Subcutaneous adipose tissue (tissue), 4 donors: Measurements from ENCODE around the gene GPC3. TPM values are rescaled to one million over a fixed set of nuclear protein-coding genes. Genes with fewer than 3 reads are reported as not detected.

Source experiments
- CTCF ChIP-seq: fragments of 450-650 bp; IDR thresholded peaks from one replicate; pipeline ENCODE4 v1.5.1; 2016; ENCODE audit warnings: low read depth, mild to moderate bottlenecking, control low read depth, antibody characterized with exemption, moderate library complexity
- total RNA-seq, 4 donors: library from RNA; depleted of rRNA; stranded (reverse); fragments of >200 nt; gene quantifications; one replicate each; pipeline ENCODE4 v1.1.0, GENCODE V29; 2016

GPC3 gene
- total RNA-seq, 4 donors from 2014 or later, result 61.8 to 142 (median 84.5) TPM

DNA sequence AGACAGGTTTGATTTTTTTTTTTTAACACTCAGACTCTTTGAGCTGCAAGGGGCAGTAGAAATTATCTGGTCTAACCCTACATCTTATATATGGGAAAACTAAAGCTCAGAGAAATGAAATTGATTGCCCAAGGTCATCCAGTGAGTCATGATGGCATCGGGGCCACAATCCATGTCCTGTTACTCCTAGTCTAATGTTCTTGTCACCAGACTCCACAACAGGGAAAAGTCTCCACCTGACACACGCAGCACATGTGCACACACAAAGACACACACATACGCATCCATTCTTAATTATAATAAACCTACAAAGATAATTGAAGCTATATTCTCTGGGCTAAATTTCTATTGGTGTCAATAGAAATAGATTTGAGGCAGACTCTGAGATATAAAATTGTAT lies 48.4 kb downstream of the GPC3 start:
- no peak for TF ChIP-seq CTCF

DNA sequence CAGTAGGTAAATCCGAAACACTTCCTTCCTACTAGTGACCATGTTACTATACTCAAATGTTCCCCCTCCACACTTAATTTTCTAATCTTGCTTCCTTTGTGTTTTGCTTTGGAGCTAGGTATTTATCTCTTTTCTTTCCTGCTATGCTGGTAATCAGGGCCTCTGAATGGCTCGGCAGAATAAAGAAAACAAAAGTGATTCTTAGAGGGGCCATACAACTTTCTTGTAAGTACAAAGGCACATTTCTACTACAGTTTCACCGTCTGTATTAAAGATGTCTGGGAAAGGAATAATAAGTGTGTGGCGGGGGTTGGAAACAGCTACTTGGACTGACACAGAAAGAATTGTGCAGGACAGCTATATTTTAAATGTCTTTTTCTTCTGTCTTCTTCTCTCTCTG lies 50.3 kb downstream of the GPC3 start:
- no peak for TF ChIP-seq CTCF

- no peak for TF ChIP-seq CTCF
Measured at GRCh38 chrX:133933316-133933715, 52.1 kb downstream of the GPC3 start.

DNA sequence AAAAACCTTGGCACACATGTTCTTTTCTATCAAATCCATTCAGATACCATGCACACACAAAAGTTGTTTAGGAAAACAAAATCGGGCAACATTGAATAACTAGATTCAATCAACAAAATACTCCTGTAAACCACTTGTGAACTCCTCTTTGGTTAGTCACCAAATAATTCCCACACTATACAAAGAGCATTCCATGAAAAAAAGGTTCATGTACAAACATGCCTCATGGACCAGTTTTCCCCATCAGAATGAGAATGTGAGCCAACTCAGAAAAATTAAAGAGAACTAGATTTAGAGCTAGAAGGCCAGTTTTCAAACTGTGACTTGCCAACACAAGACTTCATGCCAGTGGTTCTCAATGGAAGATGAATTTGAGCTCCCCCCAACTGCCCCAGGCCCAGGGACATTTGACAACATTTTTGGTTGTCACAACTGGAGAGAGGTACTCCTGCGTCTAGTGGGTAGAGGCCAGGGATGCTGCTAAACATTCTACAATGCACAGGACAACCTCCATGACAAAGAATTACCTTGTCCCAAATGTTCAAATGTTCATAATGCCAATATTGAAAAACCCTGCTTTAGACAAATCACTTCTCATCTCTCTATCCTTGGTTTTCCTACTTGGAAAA lies 55.4 kb downstream of the GPC3 start:
- TF ChIP-seq CTCF, result no peak

GRCh38 chrX:133928365-133928764 lies 57.0 kb downstream of the GPC3 start:
- no peak for TF ChIP-seq CTCF

- no peak for TF ChIP-seq CTCF
Measured at GRCh38 chrX:133926809-133927208, 58.6 kb downstream of the GPC3 start.

DNA sequence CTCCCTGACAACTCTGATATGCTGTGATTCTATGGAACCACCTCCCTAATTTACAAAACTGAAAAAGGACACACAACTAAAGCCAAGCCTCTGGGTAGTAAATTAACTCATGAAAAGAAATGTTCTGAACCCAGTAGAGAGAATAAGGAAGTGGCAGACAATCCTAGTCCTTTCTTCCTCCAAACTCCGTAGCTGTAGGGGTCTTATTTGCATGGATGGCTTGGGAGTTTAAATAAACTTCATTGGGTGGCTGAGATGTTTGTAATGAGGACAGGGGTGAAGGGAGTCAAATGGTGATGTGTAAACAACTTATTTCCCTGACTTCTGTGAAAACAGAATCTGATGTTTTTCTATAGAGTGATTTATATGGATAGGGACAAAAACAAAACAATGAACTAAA lies 59.3 kb downstream of the GPC3 start:
- no peak for TF ChIP-seq CTCF

- TF ChIP-seq CTCF, result no peak
Measured at GRCh38 chrX:133924548-133924947, 60.8 kb downstream of the GPC3 start.
